ENCODE data around the gene TMC6. TPM values are rescaled to one million over a fixed set of nuclear protein-coding genes. Genes with fewer than 3 reads are reported as not detected.

The TMC6 gene
- polyA plus RNA-seq, 1 of the 3 experiments (the other 2 are of a cell fraction), result 5.5 TPM

GRCh38 chr17:78062596-78062995 lies 66.0 kb downstream of the TMC6 start:
- Histone ChIP-seq H3K27me3 (ENCODE audit: insufficient read depth) (no peaks in the 10 kb centered on the region), H3K79me2 (ENCODE audit: insufficient read depth) (peaks cover 10% of the 10 kb centered on the region; the same call in 1 of the 2 replicates), H3K9ac (no peak overlapping the region), H3K27ac (ENCODE audit: low read depth in 2 of 2, low read length in 1 of 2) (no peak overlapping the region), H3K4me2 (no peak overlapping the region), H3K9me2 (no peaks in the 10 kb centered on the region), H3K36me3 (replicated peaks in 1 of 2; ENCODE audit: control insufficient read depth in 1 of 2, insufficient read depth in 2 of 2, low read length in 1 of 2) (peaks cover 9 to 23% of the 10 kb centered on the region in 2 experiments), H3K4me1 (ENCODE audit: control insufficient read depth in 1 of 2, insufficient read depth in 2 of 2, low read depth in 1 of 2, low read length in 1 of 2) (peaks cover 5 to 7% of the 10 kb centered on the region in 2 experiments; a peak in 2 of 4 replicates), H3K9me3 (no peaks in the 10 kb centered on the region), H3K4me3 (ENCODE audit: low read depth in 2 of 2, low read length in 1 of 2) (no peak overlapping the region), H4K20me1 (ENCODE audit: insufficient read depth) (no peaks in the 10 kb centered on the region), H3F3A (replicated peaks; ENCODE audit: insufficient read depth) (peaks cover 7% of the 10 kb centered on the region), H2AFZ (ENCODE audit: low read depth) (no peak overlapping the region)
- POLR2A ChIA-PET, result no interaction called here
- WGBS (ENCODE audit: low lambda C conversion rate), result 100% methylated on average over 2 of the region's 2 CpGs
- DNase-seq, result no peak
- CTCF ChIA-PET, result interaction anchor here (0.8 to 7.4 kb wide), 6 partner anchors 16 to 50 kb away, joined by 3 to 42 read pairs (median 4); no protein-coding TSS in a partner anchor
- TF ChIP-seq EP300 (IDR thresholded peaks at IDR 0.05; ENCODE audit: borderline replicate concordance in 1 of 2, low read depth in 1 of 2, low read length in 1 of 2), result no peak
- TF ChIP-seq MEF2A (IDR thresholded peaks at IDR 0.05; ENCODE audit: borderline replicate concordance, low read depth), result no peak
- TF ChIP-seq FOSL2 (IDR thresholded peaks at IDR 0.05; ENCODE audit: borderline replicate concordance, low read depth), result no peak
- TF ChIP-seq JUND (IDR thresholded peaks at IDR 0.05), result no peak
- TF ChIP-seq CHD2 (IDR thresholded peaks at IDR 0.05; ENCODE audit: low read length, partially characterized antibody), result no peak
- no peak for TF ChIP-seq GATA2 (CRISPR knock-in tag; IDR thresholded peaks at IDR 0.05)
- no peak for TF ChIP-seq ZBTB33 (IDR thresholded peaks at IDR 0.05; ENCODE audit: borderline replicate concordance, low read depth)
- TF ChIP-seq RFX5 (IDR thresholded peaks at IDR 0.05; ENCODE audit: low read length), result no peak
- no peak for TF ChIP-seq MXI1 (IDR thresholded peaks at IDR 0.05; ENCODE audit: low read depth, low read length)
- TF ChIP-seq TCF12 (IDR thresholded peaks at IDR 0.05), result no peak

Small RNA genes within 50 kb of the gene (small RNA-seq; reads per million reads assigned to genes)
- 0 to 0.52 (median 0) reads per million in 7 experiments for gene RNU6-625P

Other genes starting within 250 kb of the TMC6 start
- gene TNRC6C, start 170.1 kb downstream of the TMC6 start, polyA plus RNA-seq (2012; rRNA removed), result 1.6 and 2.2 TPM in 2 replicates
- gene TMC8, start 2.0 kb upstream of the TMC6 start, polyA plus RNA-seq (2012; rRNA removed), result 0.15 and 0.18 TPM in 2 replicates
- gene C17orf99, start 17.6 kb upstream of the TMC6 start, polyA plus RNA-seq (2012; rRNA removed), result not detected in 2 replicates
- gene SYNGR2, start 39.8 kb upstream of the TMC6 start, polyA plus RNA-seq (2012; rRNA removed), result 160 and 181 TPM in 2 replicates
- gene TK1, start 58.3 kb upstream of the TMC6 start, polyA plus RNA-seq (2012; rRNA removed), result 70.7 and 112 TPM in 2 replicates
- 44.4 and 59.0 TPM in 2 replicates for gene AFMID, start 58.6 kb upstream of the TMC6 start, polyA plus RNA-seq (2012; rRNA removed)
- 23.5 and 31.4 TPM in 2 replicates for gene BIRC5, start 85.5 kb upstream of the TMC6 start, polyA plus RNA-seq (2012; rRNA removed)
- not detected in 2 replicates for gene TMEM235, start 102.9 kb upstream of the TMC6 start, polyA plus RNA-seq (2012; rRNA removed)
- gene SOCS3, start 231.3 kb upstream of the TMC6 start, polyA plus RNA-seq (2012; rRNA removed), result 24.9 and 26.1 TPM in 2 replicates
- 88.4 and 106 TPM in 2 replicates for gene PGS1, start 249.9 kb upstream of the TMC6 start, polyA plus RNA-seq (2012; rRNA removed)

All from SK-N-SH (cell line).